CD14-positive monocyte (primary cell): ENCODE results near the gene PDGFA. TPM values are rescaled to one million over a fixed set of nuclear protein-coding genes. Genes with fewer than 3 reads are reported as not detected.

Experiments
- DNase-seq, 3 donors: peaks; one replicate each; pipeline ENCODE4 v3.0.0-alpha.2; 2011 to 2022
- H2AFZ ChIP-seq: 2 replicates; pipeline ENCODE4 v1.6.0; 2012; ENCODE audit warnings: mild to moderate bottlenecking, low read depth, low read length, inconsistent platforms; ENCODE audit not compliant: insufficient read depth, poor library complexity, severe bottlenecking
- H3K27ac ChIP-seq, 2 donors: 1 replicate in 1 of 2; 2 replicates in 1 of 2; pipeline ENCODE4 v1.5.1; 2012 to 2013; ENCODE audit warnings: low read length in 2 of 2, control low read depth in 1 of 2, inconsistent platforms in 1 of 2, low read depth in 1 of 2, mild to moderate bottlenecking in 1 of 2
- H3K27me3 ChIP-seq, 2 donors: one replicate each; pipeline versions ENCODE4 v1.6.0 to v1.6.1; 2011 to 2013; ENCODE audit warnings: low read length in 2 of 2; ENCODE audit not compliant: control insufficient read depth in 2 of 2, insufficient read depth in 2 of 2
- H3K36me3 ChIP-seq, 2 donors: replicated peaks in 1 of 2; 1 replicate in 1 of 2; 2 replicates in 1 of 2; pipeline versions ENCODE4 v1.5.1 to v1.6.1; 2012 to 2013; ENCODE audit warnings: low read length in 2 of 2, control low read depth in 1 of 2, inconsistent platforms in 1 of 2, mild to moderate bottlenecking in 1 of 2; ENCODE audit not compliant: insufficient read depth in 2 of 2, control insufficient read depth in 1 of 2
- H3K4me1 ChIP-seq, 2 donors: 1 replicate in 1 of 2; 2 replicates in 1 of 2; pipeline versions ENCODE4 v1.5.1 to v1.6.1; 2012 to 2013; ENCODE audit warnings: low read length in 2 of 2, control low read depth in 1 of 2, inconsistent platforms in 1 of 2, mild to moderate bottlenecking in 1 of 2, moderate library complexity in 1 of 2; ENCODE audit not compliant: insufficient read depth in 2 of 2, control insufficient read depth in 1 of 2
- H3K4me2 ChIP-seq: replicated peaks from 2 replicates; pipeline ENCODE3; 2012; ENCODE audit warnings: low read length, moderate library complexity, mild to moderate bottlenecking; ENCODE audit not compliant: poor library complexity, severe bottlenecking; ENCODE audit errors: extremely low read depth
- H3K4me3 ChIP-seq, 3 experiments: fragments of 200-600 bp in 1 of 3; sonication (generic) in 1 of 3; replicated peaks in 1 of 3; 1 replicate in 2 of 3; 2 replicates in 1 of 3; pipeline ENCODE4 v1.5.1; 2011 to 2013; ENCODE audit warnings: low read length in 3 of 3, mild to moderate bottlenecking in 3 of 3, control low read depth in 2 of 3, low read depth in 2 of 3, inconsistent platforms in 1 of 3, moderate library complexity in 1 of 3
- H3K79me2 ChIP-seq: 2 replicates; pipeline ENCODE4 v1.6.0; 2012; ENCODE audit warnings: mild to moderate bottlenecking, control low read depth, inconsistent platforms, low read length, moderate library complexity; ENCODE audit not compliant: insufficient read depth
- H3K9ac ChIP-seq: 2 replicates; pipeline ENCODE4 v1.6.0; 2017; ENCODE audit warnings: low read length, mild to moderate bottlenecking; ENCODE audit not compliant: insufficient read depth, poor library complexity, severe bottlenecking
- H3K9me3 ChIP-seq, 2 donors: replicated peaks in 1 of 2; 1 replicate in 1 of 2; 2 replicates in 1 of 2; pipeline versions ENCODE4 v1.5.1 to v1.6.1; 2012 to 2013; ENCODE audit warnings: low read length in 2 of 2, control low read depth in 1 of 2; ENCODE audit not compliant: control insufficient read depth in 1 of 2, insufficient read depth in 1 of 2
- H4K20me1 ChIP-seq: 2 replicates; pipeline ENCODE4 v1.6.0; 2012; ENCODE audit warnings: mild to moderate bottlenecking, low read length, control low read depth, moderate library complexity; ENCODE audit not compliant: insufficient read depth
- H3K27ac Mint-ChIP-seq, 7 donors: one replicate each; pipeline ENCODE4 v1.8.0; 2020; ENCODE audit warnings: mild to moderate bottlenecking in 7 of 7, mixed read lengths in 7 of 7, moderate library complexity in 6 of 7, inconsistent platforms in 2 of 7
- H3K27me3 Mint-ChIP-seq, 3 donors: one replicate each; pipeline ENCODE4 v1.8.0; 2021 to 2022; ENCODE audit warnings: low read depth in 3 of 3, mild to moderate bottlenecking in 3 of 3, mixed read lengths in 3 of 3, moderate library complexity in 3 of 3, inconsistent platforms in 1 of 3
- H3K36me3 Mint-ChIP-seq, 2 donors: one replicate each; pipeline ENCODE4 v1.8.0; 2020; ENCODE audit warnings: mixed read lengths in 2 of 2, inconsistent platforms in 1 of 2, mild to moderate bottlenecking in 1 of 2
- H3K4me1 Mint-ChIP-seq: one replicate; pipeline ENCODE4 v1.8.0; 2020; ENCODE audit warnings: mild to moderate bottlenecking, mixed read lengths
- H3K4me3 Mint-ChIP-seq, 2 donors: one replicate each; pipeline ENCODE4 v1.8.0; 2020; ENCODE audit warnings: mild to moderate bottlenecking in 2 of 2, mixed read lengths in 2 of 2, moderate library complexity in 1 of 2
- H3K9me3 Mint-ChIP-seq, 7 donors: one replicate each; pipeline ENCODE4 v1.8.0; 2020 to 2022; ENCODE audit warnings: mixed read lengths in 7 of 7, mild to moderate bottlenecking in 6 of 7, moderate library complexity in 6 of 7, inconsistent platforms in 2 of 7
- CTCF ChIP-seq: fragments of 200-600 bp; IDR thresholded peaks from one replicate; pipeline ENCODE4 v1.8.0; 2022; ENCODE audit warnings: antibody characterized with exemption, mild to moderate bottlenecking
- WGBS: methylation state at CpG from one replicate; pipeline ENCODE4 v1.1.5; 2013; ENCODE audit warnings: missing lambda C conversion rate; ENCODE audit not compliant: insufficient coverage; 5-methylcytosine and 5-hydroxymethylcytosine counted together
- intact Hi-C, 2 donors: fragments of 100-400 bp; cut with micrococcal nuclease; formaldehyde crosslinking; loops; one replicate each; pipeline versions ENCODE4 v1.15.0 to v1.15.1; 2023
- polyA plus RNA-seq, 3 donors: library from polyadenylated mRNA; depleted of rRNA in 1 of 3; unstranded in 2 of 3; stranded (reverse) in 1 of 3; fragments of 300-500 nt in 2 of 3; fragments of >200 nt in 1 of 3; fragmentation: Illumina TruSeq in 2 of 3; gene quantifications; 1 replicate in 2 of 3; 2 replicates in 1 of 3; pipeline ENCODE4 v1.2.3, GENCODE V29; 2012 to 2021

Gene PDGFA
- polyA plus RNA-seq, 3 donors = 0.29 TPM; not detected in 2

- peaks cover 0 to 8% (median 3%) of the 10 kb centered on the region in 3 donors for H3K27me3 Mint-ChIP-seq
- Histone ChIP-seq H3K9me3 (no peaks in the 10 kb centered on the region), H3K4me1 (no peaks in the 10 kb centered on the region), H3K4me2 (no peak overlapping the region), H3K36me3 (no peaks in the 10 kb centered on the region), H3K27ac (no peak overlapping the region), H3K4me3 (no peak overlapping the region), H2AFZ (no peak overlapping the region), H3K79me2 (no peaks in the 10 kb centered on the region), H4K20me1 (no peaks in the 10 kb centered on the region), H3K9ac (no peak overlapping the region), H3K27me3 (no peaks in the 10 kb centered on the region)
- no peak overlapping the region for H3K27ac Mint-ChIP-seq
- no peak overlapping the region for H3K4me3 Mint-ChIP-seq
- DNase-seq = no peak
- intact Hi-C loops = no loop called here
- H3K4me1 Mint-ChIP-seq = no peaks in the 10 kb centered on the region
- H3K9me3 Mint-ChIP-seq = peaks cover 0 to 2% (median 0%) of the 10 kb centered on the region in 7 donors
- no peak for TF ChIP-seq CTCF
- WGBS = 87% methylated on average over 9 of the region's 16 CpGs
- no peaks in the 10 kb centered on the region for H3K36me3 Mint-ChIP-seq
These were observed 14.5 kb downstream of the PDGFA start for GRCh38 chr7:505171-505570.

- H3K4me3 Mint-ChIP-seq = no peak overlapping the region
- DNase-seq = no peak
- H3K27ac Mint-ChIP-seq = no peak overlapping the region
- Histone ChIP-seq H3K27me3 (no peaks in the 10 kb centered on the region), H3K4me2 (no peak overlapping the region), H3K27ac (no peak overlapping the region), H3K36me3 (no peaks in the 10 kb centered on the region), H3K4me1 (no peaks in the 10 kb centered on the region), H2AFZ (no peak overlapping the region), H3K9me3 (no peaks in the 10 kb centered on the region), H3K4me3 (no peak overlapping the region), H3K9ac (no peak overlapping the region), H3K79me2 (no peaks in the 10 kb centered on the region), H4K20me1 (no peaks in the 10 kb centered on the region)
- H3K4me1 Mint-ChIP-seq = no peaks in the 10 kb centered on the region
- WGBS = 98% methylated on average over 30 of the region's 34 CpGs
- intact Hi-C loops = no loop called here
- no peak for TF ChIP-seq CTCF
- H3K9me3 Mint-ChIP-seq = peaks cover 0 to 6% (median 0%) of the 10 kb centered on the region in 7 donors
- H3K36me3 Mint-ChIP-seq = no peaks in the 10 kb centered on the region
- peaks cover 0 to 8% (median 2%) of the 10 kb centered on the region in 3 donors for H3K27me3 Mint-ChIP-seq
These were observed 15.2 kb downstream of the PDGFA start for GRCh38 chr7:504221-505111.
